ENCODE data around the gene MNT. TPM values are rescaled to one million over a fixed set of nuclear protein-coding genes. Genes with fewer than 3 reads are reported as not detected.

The MNT gene
- total and polyA plus RNA-seq, 2 of the 8 experiments (the other 6 are each of a cell fraction or from before 2014, with no cell fraction given) = 5.0 to 17.3 TPM

- Histone ChIP-seq H3K4me3 (ENCODE audit: extremely low read depth in 1 of 4, insufficient read depth in 2 of 4, low read depth in 3 of 4, low read length in 4 of 4) (no peak overlapping the region), H3K56ac (replicated peaks; ENCODE audit: insufficient read length, low read depth, low read length) (no peak overlapping the region), H3K18ac (ENCODE audit: extremely low read depth, low read length) (no peak overlapping the region), H3K79me2 (ENCODE audit: control insufficient read depth in 1 of 2, insufficient read depth in 2 of 2, low read length in 2 of 2) (no peaks in the 10 kb centered on the region), H3K23me2 (ENCODE audit: low read depth, low read length) (no peaks in the 10 kb centered on the region), H4K20me1 (replicated peaks in 1 of 2; ENCODE audit: control insufficient read depth in 1 of 2, insufficient read depth in 2 of 2, low read length in 2 of 2) (peaks cover 2 to 6% of the 10 kb centered on the region in 2 experiments), H2BK12ac (ENCODE audit: low read depth, low read length) (no peak overlapping the region), H2BK5ac (ENCODE audit: low read depth, low read length) (no peak overlapping the region), H4K5ac (ENCODE audit: insufficient read length, low read depth, low read length) (no peak overlapping the region), H4K8ac (ENCODE audit: extremely low read depth, insufficient read depth, low read length) (no peak overlapping the region), H3K9me3 (ENCODE audit: insufficient read depth in 2 of 2, low read depth in 1 of 2, low read length in 1 of 2) (no peaks in the 10 kb centered on the region), H3K4ac (replicated peaks; ENCODE audit: insufficient read length, low read depth, low read length) (no peak overlapping the region), H2AFZ (ENCODE audit: low read length) (no peak overlapping the region), H3K4me2 (ENCODE audit: insufficient read depth in 1 of 2, low read depth in 2 of 2, low read length in 2 of 2) (no peak overlapping the region), H3K79me1 (ENCODE audit: low read depth, low read length) (no peaks in the 10 kb centered on the region), H3K27me3 (replicated peaks in 1 of 4; ENCODE audit: control insufficient read depth in 3 of 4, extremely low read depth in 1 of 4, insufficient read depth in 3 of 4, low read length in 3 of 4) (no peaks in the 10 kb centered on the region), H2BK20ac (ENCODE audit: low read length) (no peak overlapping the region), H4K91ac (replicated peaks; ENCODE audit: insufficient read length, low read length) (no peak overlapping the region), H3K14ac (ENCODE audit: insufficient read length) (no peak overlapping the region), H2BK120ac (replicated peaks; ENCODE audit: low read depth, low read length) (no peak overlapping the region), H3K27ac (ENCODE audit: low read depth, low read length) (no peak overlapping the region), H3K36me3 (ENCODE audit: control insufficient read depth in 2 of 4, insufficient read depth in 4 of 4, low read length in 3 of 4) (peaks cover 0 to 10% (median 6%) of the 10 kb centered on the region in 4 experiments; a peak in 4 of 8 replicates), H2AK5ac (ENCODE audit: low read depth, low read length) (no peak overlapping the region), H2BK15ac (ENCODE audit: low read length) (no peak overlapping the region), H3K4me1 (replicated peaks in 1 of 4; ENCODE audit: control insufficient read depth in 3 of 4, insufficient read depth in 4 of 4, low read length in 3 of 4) (no peaks in the 10 kb centered on the region; a peak in 2 of 7 replicates), H3K23ac (ENCODE audit: insufficient read length) (no peak overlapping the region), H3K9ac (replicated peaks in 1 of 4; ENCODE audit: extremely low read depth in 1 of 4, low read depth in 3 of 4, low read length in 3 of 4) (no peak overlapping the region)
- no peak for FAIRE-seq
- 86% methylated on average over 13 of the region's 19 CpGs; no CpG with 5 or more reads in 1 of the 2 experiments for WGBS, 2 experiments (ENCODE audit: extremely low coverage in 1 of 2, insufficient coverage in 1 of 2, insufficient read length in 1 of 2, insufficient replicate concordance in 2 of 2, low coverage in 1 of 2, low lambda C conversion rate in 2 of 2, missing lambda C conversion rate in 1 of 2)
- ChIA-PET POLR2A (ENCODE audit: partially characterized antibody) (interaction anchor here (1.2 kb wide), 2 partner anchors 23 to 34 kb away, joined by 3 read pairs; no protein-coding TSS in a partner anchor), CTCF (ENCODE audit: partially characterized antibody) (interaction anchor here (1.7 to 13.4 kb wide), 4 partner anchors 8 to 23 kb away, joined by 8 to 209 read pairs (median 35); no protein-coding TSS in a partner anchor)
- no peak for DNase-seq (ENCODE audit: low read depth in 1 of 2, low spot score in 2 of 2)
- TF ChIP-seq PHF8 (conservative IDR thresholded peaks at IDR 0.05; ENCODE audit: low read depth, low read length) (no peak), CBX8 (IDR thresholded peaks at IDR 0.05; ENCODE audit: borderline replicate concordance, low read depth, low read length) (no peak), SIN3A (conservative IDR thresholded peaks at IDR 0.05 in 1 of 2, IDR thresholded peaks at IDR 0.05 in 1 of 2; ENCODE audit: low read depth in 1 of 2, low read length in 2 of 2) (no peak), BCL11A (IDR thresholded peaks at IDR 0.05; ENCODE audit: low read depth in 2 of 2, low read length in 2 of 2) (no peak), SAP30 (IDR thresholded peaks at IDR 0.05; ENCODE audit: insufficient read depth, insufficient replicate concordance, low read length) (no peak), RAD21 (IDR thresholded peaks at IDR 0.05 in 1 of 2, conservative IDR thresholded peaks at IDR 0.05 in 1 of 2; ENCODE audit: low read depth in 2 of 2, low read length in 2 of 2) (no peak), CEBPB (IDR thresholded peaks at IDR 0.05; ENCODE audit: low read depth, low read length) (no peak), MAFK (IDR thresholded peaks at IDR 0.05; ENCODE audit: low read depth, low read length) (no peak)
- TF ChIP-seq, protein P1, sequence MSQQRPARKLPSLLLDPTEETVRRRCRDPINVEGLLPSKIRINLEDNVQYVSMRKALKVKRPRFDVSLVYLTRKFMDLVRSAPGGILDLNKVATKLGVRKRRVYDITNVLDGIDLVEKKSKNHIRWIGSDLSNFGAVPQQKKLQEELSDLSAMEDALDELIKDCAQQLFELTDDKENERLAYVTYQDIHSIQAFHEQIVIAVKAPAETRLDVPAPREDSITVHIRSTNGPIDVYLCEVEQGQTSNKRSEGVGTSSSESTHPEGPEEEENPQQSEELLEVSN (IDR thresholded peaks at IDR 0.05) = no peak
Observed at GRCh38 chr17:2362416-2362815, 38.4 kb downstream of the MNT start.
